GM18519 (cell line): Measurements from ENCODE around the gene CD200.

Source experiments
- ATAC-seq: cut with Tn5 transposase; IDR thresholded peaks from one replicate; pipeline ENCODE4 v1.9.1; 2021; ENCODE audit warnings: mild to moderate bottlenecking, moderate library complexity; ENCODE audit not compliant: unreplicated experiment, low FRiP score

The CD200 gene

GRCh38 chr3:112331851-112332250, 1.1 kb upstream of the CD200 start:
- ATAC-seq: no peak

- ATAC-seq: no peak
These were observed 693 bp downstream of the CD200 start for GRCh38 chr3:112333381-112334317.

- no peak for ATAC-seq
These were observed 1.9 kb downstream of the CD200 start for GRCh38 chr3:112334691-112335433.

- ATAC-seq: no peak
These were observed 2.5 kb downstream of the CD200 start for GRCh38 chr3:112335434-112335781.

GRCh38 chr3:112338021-112338726, 5.2 kb downstream of the CD200 start:
- no peak for ATAC-seq

- ATAC-seq: no peak
These were observed 5.7 kb downstream of the CD200 start for GRCh38 chr3:112338727-112339056.

- no peak for ATAC-seq
These were observed 6.2 kb downstream of the CD200 start for GRCh38 chr3:112339134-112339533.

- no peak for ATAC-seq
These were observed 6.7 kb downstream of the CD200 start for GRCh38 chr3:112339609-112340008.

- ATAC-seq: no peak
These were observed 8.4 kb downstream of the CD200 start for GRCh38 chr3:112341386-112341785.

GRCh38 chr3:112345681-112346080, 12.7 kb downstream of the CD200 start:
- ATAC-seq: no peak

GRCh38 chr3:112346491-112347122, 13.7 kb downstream of the CD200 start:
- ATAC-seq: no peak

- ATAC-seq: no peak
These were observed 16.0 kb downstream of the CD200 start for GRCh38 chr3:112348943-112349342.

- ATAC-seq: no peak
These were observed 16.6 kb downstream of the CD200 start for GRCh38 chr3:112349557-112349956.

GRCh38 chr3:112350018-112350810, 17.3 kb downstream of the CD200 start:
- ATAC-seq: no peak

- no peak for ATAC-seq
These were observed 18.1 kb downstream of the CD200 start for GRCh38 chr3:112351036-112351435.

- no peak for ATAC-seq
These were observed 18.9 kb downstream of the CD200 start for GRCh38 chr3:112351823-112352222.

- ATAC-seq: no peak
These were observed 19.8 kb downstream of the CD200 start for GRCh38 chr3:112352720-112353119.

GRCh38 chr3:112353365-112353764, 20.4 kb downstream of the CD200 start:
- ATAC-seq: no peak

- no peak for ATAC-seq
These were observed 21.8 kb downstream of the CD200 start for GRCh38 chr3:112354642-112355306.
